RWPE2 (cell line): ENCODE results near the gene TMOD1.

ENCODE experiments used
- ATAC-seq: fragments of 200-7000 bp; cut with Tn5 transposase; 3 replicates; pipeline ENCODE4 v1.9.1; 2021; ENCODE audit warnings: low read depth
- DNase-seq: peaks from one replicate; pipeline ENCODE4 v3.0.0-alpha.2; 2020; ENCODE audit warnings: low spot score
- H3K27ac ChIP-seq: fragments of 450-650 bp; 2 replicates; pipeline ENCODE4 v1.5.1; 2017; ENCODE audit warnings: mild to moderate bottlenecking; ENCODE audit not compliant: poor library complexity, severe bottlenecking
- H3K27me3 ChIP-seq: fragments of 250-450 bp; sonication (Bioruptor Pico); 2 replicates; pipeline ENCODE4 v1.5.1; 2021; ENCODE audit warnings: mild to moderate bottlenecking, moderate library complexity; ENCODE audit not compliant: insufficient read depth, poor library complexity, severe bottlenecking
- H3K36me3 ChIP-seq: fragments of 250-450 bp; sonication (Bioruptor Pico); 2 replicates; pipeline ENCODE4 v1.5.1; 2020; ENCODE audit warnings: low read depth, mild to moderate bottlenecking, moderate library complexity
- H3K4me1 ChIP-seq: fragments of 250-450 bp; sonication (Bioruptor Pico); 2 replicates; pipeline ENCODE4 v1.5.1; 2021; ENCODE audit warnings: mild to moderate bottlenecking, moderate library complexity; ENCODE audit not compliant: insufficient read depth, poor library complexity, severe bottlenecking
- H3K4me3 ChIP-seq: fragments of 250-450 bp; sonication (Bioruptor Pico); 2 replicates; pipeline ENCODE4 v1.5.1; 2021; ENCODE audit warnings: mild to moderate bottlenecking, moderate library complexity; ENCODE audit not compliant: severe bottlenecking
- H3K9me3 ChIP-seq: fragments of 250-450 bp; sonication (Bioruptor Pico); 2 replicates; pipeline ENCODE4 v1.5.1; 2021; ENCODE audit warnings: mild to moderate bottlenecking, moderate library complexity; ENCODE audit not compliant: severe bottlenecking
- CTCF ChIP-seq: fragments of 450-650 bp; IDR thresholded peaks from one replicate; pipeline ENCODE4 v1.5.1; 2017; ENCODE audit warnings: mild to moderate bottlenecking, moderate library complexity; ENCODE audit not compliant: poor library complexity, severe bottlenecking

TMOD1 gene

GRCh38 chr9:97647996-97648395, 146.5 kb downstream of the TMOD1 start:
- ATAC-seq (no peak), DNase-seq (no peak)
- Histone ChIP-seq H3K27ac (no peak overlapping the region), H3K4me1 (no peaks in the 10 kb centered on the region), H3K4me3 (no peak overlapping the region), H3K27me3 (no peaks in the 10 kb centered on the region), H3K36me3 (peaks cover 96% of the 10 kb centered on the region), H3K9me3 (no peaks in the 10 kb centered on the region)
- TF ChIP-seq CTCF, result no peak
